Panc1 (cell line): ENCODE results near the gene KIFC3.

Source experiments
- POLR2AphosphoS5 ChIP-seq: IDR thresholded peaks from 2 replicates; pipeline ENCODE4 v1.6.1; 2012; ENCODE audit warnings: mild to moderate bottlenecking, low read depth, low read length, moderate library complexity
- TF ChIP-seq, protein P1 (sequence below): fragments of 450-650 bp; IDR thresholded peaks from 2 replicates; pipeline ENCODE4 v1.5.1; 2017; ENCODE audit warnings: mild to moderate bottlenecking

DNA sequence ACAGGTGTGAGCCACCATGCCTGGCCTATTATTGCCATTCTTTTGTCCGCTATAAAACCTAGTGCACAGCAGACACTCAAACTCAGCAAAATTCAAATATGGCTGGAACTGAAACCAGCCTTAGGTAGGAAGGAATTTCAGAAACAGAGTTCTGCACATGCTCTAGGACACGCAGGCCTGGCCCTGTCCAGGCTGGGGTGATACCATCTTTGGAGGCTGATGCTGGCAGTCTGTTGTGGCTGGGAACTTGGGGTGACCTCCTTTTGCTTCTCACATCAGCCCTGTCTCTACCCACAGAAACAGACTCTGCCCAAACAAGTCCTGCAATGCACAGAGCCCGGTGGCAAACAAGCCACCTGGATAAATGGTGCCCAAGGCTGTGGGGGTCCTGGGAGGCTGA, 12.6 kb upstream of the KIFC3 start:
- TF ChIP-seq, protein P1, sequence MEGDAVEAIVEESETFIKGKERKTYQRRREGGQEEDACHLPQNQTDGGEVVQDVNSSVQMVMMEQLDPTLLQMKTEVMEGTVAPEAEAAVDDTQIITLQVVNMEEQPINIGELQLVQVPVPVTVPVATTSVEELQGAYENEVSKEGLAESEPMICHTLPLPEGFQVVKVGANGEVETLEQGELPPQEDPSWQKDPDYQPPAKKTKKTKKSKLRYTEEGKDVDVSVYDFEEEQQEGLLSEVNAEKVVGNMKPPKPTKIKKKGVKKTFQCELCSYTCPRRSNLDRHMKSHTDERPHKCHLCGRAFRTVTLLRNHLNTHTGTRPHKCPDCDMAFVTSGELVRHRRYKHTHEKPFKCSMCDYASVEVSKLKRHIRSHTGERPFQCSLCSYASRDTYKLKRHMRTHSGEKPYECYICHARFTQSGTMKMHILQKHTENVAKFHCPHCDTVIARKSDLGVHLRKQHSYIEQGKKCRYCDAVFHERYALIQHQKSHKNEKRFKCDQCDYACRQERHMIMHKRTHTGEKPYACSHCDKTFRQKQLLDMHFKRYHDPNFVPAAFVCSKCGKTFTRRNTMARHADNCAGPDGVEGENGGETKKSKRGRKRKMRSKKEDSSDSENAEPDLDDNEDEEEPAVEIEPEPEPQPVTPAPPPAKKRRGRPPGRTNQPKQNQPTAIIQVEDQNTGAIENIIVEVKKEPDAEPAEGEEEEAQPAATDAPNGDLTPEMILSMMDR: no peak
- no peak for TF ChIP-seq POLR2AphosphoS5
